AG10803 (cell line): ENCODE measurements around the gene NFYA.

Experiments used
- DNase-seq: peaks from one replicate; pipeline ENCODE4 v3.0.0; 2010; ENCODE audit warnings: low read depth
- H3K4me3 ChIP-seq: 2 replicates; pipeline ENCODE4 v1.5.1; 2011; ENCODE audit warnings: mild to moderate bottlenecking, low read length, control low read depth
- CTCF ChIP-seq: conservative IDR thresholded peaks from 2 replicates; pipeline ENCODE4 v1.5.1; 2011; ENCODE audit warnings: mild to moderate bottlenecking, low read length, control low read depth, inconsistent platforms

NFYA gene

DNA sequence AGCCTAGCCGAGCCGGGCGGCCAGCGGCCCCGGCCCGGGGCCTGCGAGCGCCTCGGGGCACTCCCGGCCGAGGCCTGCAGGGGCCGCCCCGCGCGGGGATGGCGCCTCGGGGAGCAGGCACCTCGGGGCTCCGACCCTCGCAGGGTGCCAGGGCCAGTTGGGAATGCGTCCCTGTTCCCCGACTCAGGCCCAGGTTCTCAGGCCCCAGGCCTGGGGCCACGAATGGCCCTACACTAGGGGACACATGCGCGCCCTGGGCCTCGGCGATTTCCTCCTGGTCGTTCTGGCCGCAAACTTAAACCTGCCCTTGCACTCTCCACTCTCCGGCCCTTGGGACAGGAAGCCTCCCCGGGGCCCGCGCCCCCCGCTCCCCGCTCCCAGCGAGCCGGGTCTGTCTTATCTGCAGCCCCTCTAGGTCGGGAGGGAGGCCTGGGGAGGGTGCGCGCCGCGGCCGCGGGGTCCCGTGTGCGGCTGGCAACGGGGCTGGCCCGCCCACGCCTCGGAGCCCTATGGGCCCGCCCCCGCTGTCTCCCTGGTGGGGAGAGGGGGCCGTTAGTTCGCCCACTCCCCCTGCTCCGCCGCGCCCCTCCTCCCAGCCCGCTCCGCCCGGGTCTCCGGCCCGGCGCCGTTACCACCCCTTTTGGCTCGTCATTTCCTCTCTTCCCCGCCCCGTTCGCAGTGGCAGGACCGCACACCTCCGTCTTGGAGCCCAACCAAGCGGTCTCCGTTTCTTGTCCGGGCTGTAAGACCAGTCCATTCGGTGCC lies 611 bp downstream of the NFYA start:
- peak; percentile 65 for DNase-seq
- peak; percentile 18; the same call in 1 of the 2 replicates for TF ChIP-seq CTCF
- H3K4me3 ChIP-seq: peak overlapping the region; percentile 89

- H3K4me3 ChIP-seq: peak overlapping the region; percentile 89
- TF ChIP-seq CTCF: no peak
- peak; percentile 20 for DNase-seq
These were observed 1.4 kb downstream of the NFYA start for GRCh38 chr6:41073968-41074691.

- TF ChIP-seq CTCF: no peak
- peak overlapping the region; percentile 89 for H3K4me3 ChIP-seq
- DNase-seq: peak; percentile 18
These were observed 2.1 kb downstream of the NFYA start for GRCh38 chr6:41074692-41075436.

GRCh38 chr6:41075651-41076626 lies 3.2 kb downstream of the NFYA start:
- no peak for TF ChIP-seq CTCF
- DNase-seq: no peak
- H3K4me3 ChIP-seq: no peak overlapping the region

DNA sequence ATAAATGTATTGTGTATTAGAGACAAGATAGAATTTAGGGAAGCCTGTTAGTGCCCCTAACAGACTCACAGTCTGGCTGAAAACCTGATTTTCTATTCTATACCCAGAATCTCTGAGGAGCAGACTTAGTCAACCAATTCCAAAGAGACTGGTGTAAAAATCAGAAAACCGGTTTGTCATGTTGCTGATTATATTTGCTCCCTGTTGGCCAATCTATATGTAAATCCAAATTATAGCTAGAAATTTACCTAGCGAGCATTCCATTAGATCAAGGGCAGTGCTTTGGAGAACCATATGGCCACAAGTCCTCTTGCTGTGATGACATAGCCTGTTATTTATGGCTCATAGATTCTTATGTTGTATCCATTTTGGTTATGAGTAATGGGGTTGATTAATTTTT lies 4.8 kb downstream of the NFYA start:
- TF ChIP-seq CTCF: no peak
- no peak overlapping the region for H3K4me3 ChIP-seq

DNA sequence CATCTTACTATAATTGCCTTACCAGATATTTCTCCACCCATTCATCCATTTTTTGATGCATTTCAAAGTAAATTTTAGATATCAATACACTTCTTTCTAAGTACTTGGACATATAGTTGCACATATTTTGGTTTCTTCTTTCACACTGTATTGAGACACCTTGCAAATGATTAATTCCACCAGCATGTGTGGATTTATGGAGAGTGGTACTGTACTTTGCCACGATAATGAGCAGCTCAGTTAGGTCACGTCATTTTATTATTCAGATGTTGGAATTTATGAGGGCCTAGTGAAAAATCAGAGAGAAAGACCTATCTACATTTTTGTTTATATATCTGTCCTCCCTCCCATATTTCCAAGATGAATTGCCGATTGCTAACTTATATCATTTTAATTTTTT lies 5.3 kb downstream of the NFYA start:
- TF ChIP-seq CTCF: no peak
- H3K4me3 ChIP-seq: no peak overlapping the region

More for the DNA sequence above, 4.8 kb downstream of the NFYA start:
- no peak for DNase-seq

More for the DNA sequence above, 5.3 kb downstream of the NFYA start:
- DNase-seq: no peak
